HCT116 (cell line): ENCODE measurements around the gene HDGFL1. TPM values are rescaled to one million over a fixed set of nuclear protein-coding genes. Genes with fewer than 3 reads are reported as not detected.

Experiments
- ATAC-seq: fragments of 200-7000 bp; cut with Tn5 transposase; 2 replicates; pipeline ENCODE4 v1.9.1; 2020; ENCODE audit warnings: mild to moderate bottlenecking, moderate library complexity
- BruUV-seq: library from RNA; stranded (reverse); fragments of 400-500 nt; replicated peaks from 2 replicates; lab custom pipeline; 2021; lab: Mats Ljungman, UMichigan
- CTCF ChIA-PET: fragments of 300-600 bp; sonication (Branson Sonifier 250); formaldehyde crosslinking; loops from one replicate; lab custom pipeline; 2021; ENCODE audit warnings: antibody characterized with exemption; lab: Charles Lee
- POLR2A ChIA-PET: fragments of 300-600, 350-600 bp; sonication (Branson Sonifier 250); formaldehyde crosslinking; loops from one replicate; lab custom pipeline; 2021; ENCODE audit warnings: antibody characterized with exemption; lab: Charles Lee
- RAD21 ChIA-PET, 2 experiments: fragments of 300-600 bp; sonication (Branson Sonifier 250); formaldehyde crosslinking; loops; one replicate each; lab custom pipeline; 2023; ENCODE audit warnings: low total read pairs in 2 of 2; ENCODE audit not compliant: uncharacterized antibody in 2 of 2, unreplicated experiment in 2 of 2, low non-redundant PET in 1 of 2; lab: Charles Lee
- DNase-seq: peaks from one replicate; pipeline ENCODE4 v3.0.0-alpha.2; 2010; ENCODE audit warnings: low read depth, low spot score
- H2AFZ ChIP-seq: fragments of 200-600 bp; shearing (Covaris generic), sonication (generic); 2 replicates; pipeline ENCODE4 v1.6.1; 2017; ENCODE audit warnings: low read depth, mixed run types, mixed read lengths, antibody characterized with exemption, low read length; ENCODE audit not compliant: poor library complexity, severe bottlenecking
- H3K27ac ChIP-seq: 2 replicates; pipeline ENCODE4 v1.5.1; 2012; ENCODE audit warnings: low read depth, low read length
- H3K27me3 ChIP-seq: fragments of 200-600 bp; sonication (generic); 2 replicates; pipeline ENCODE4 v1.6.1; 2016; ENCODE audit warnings: mixed run types, low read length, mixed read lengths; ENCODE audit not compliant: insufficient read depth
- H3K36me3 ChIP-seq, 2 experiments: fragments of 200-500 bp in 1 of 2; fragments of 200-600 bp in 1 of 2; sonication (Bioruptor generic) in 1 of 2; sonication (generic) in 1 of 2; 2 replicates each; pipeline versions ENCODE4 v1.5.1 to v1.6.1; 2014 to 2016; ENCODE audit warnings: low read length in 2 of 2, inconsistent platforms in 1 of 2, mixed read lengths in 1 of 2, mixed run types in 1 of 2; ENCODE audit not compliant: insufficient read depth in 2 of 2, control insufficient read depth in 1 of 2
- H3K4me1 ChIP-seq, 2 experiments: fragments of 200-600 bp in 1 of 2; sonication (generic) in 1 of 2; 2 replicates each; pipeline versions ENCODE4 v1.5.1 to v1.6.1; 2012 to 2017; ENCODE audit warnings: low read length in 2 of 2, inconsistent platforms in 1 of 2, mild to moderate bottlenecking in 1 of 2, mixed read lengths in 1 of 2, mixed run types in 1 of 2, moderate library complexity in 1 of 2; ENCODE audit not compliant: insufficient read depth in 2 of 2, control insufficient read depth in 1 of 2
- H3K4me2 ChIP-seq: fragments of 200-600 bp; sonication (generic); 2 replicates; pipeline ENCODE4 v1.6.1; 2017; ENCODE audit warnings: mixed run types, low read length, mixed read lengths
- H3K4me3 ChIP-seq, 2 experiments: fragments of 200-600 bp in 1 of 2; sonication (generic) in 1 of 2; replicated peaks in 1 of 2; 2 replicates each; pipeline ENCODE4 v1.5.1; 2011 to 2016; ENCODE audit warnings: low read length in 2 of 2, control low read depth in 1 of 2, low read depth in 1 of 2, mild to moderate bottlenecking in 1 of 2, mixed read lengths in 1 of 2, mixed run types in 1 of 2
- H3K79me2 ChIP-seq: fragments of 200-600 bp; sonication (generic); 2 replicates; pipeline ENCODE4 v1.6.1; 2017; ENCODE audit warnings: mild to moderate bottlenecking, mixed run types, low read length, moderate library complexity, mixed read lengths; ENCODE audit not compliant: insufficient read depth
- H3K9ac ChIP-seq: fragments of 200-600 bp; sonication (generic); 2 replicates; pipeline ENCODE4 v1.6.1; 2016; ENCODE audit warnings: low read length, mixed read lengths
- H3K9me2 ChIP-seq: fragments of 200-600 bp; sonication (generic), shearing (Covaris generic); 2 replicates; pipeline ENCODE4 v1.6.1; 2017; ENCODE audit warnings: mixed run types, mild to moderate bottlenecking, moderate library complexity; ENCODE audit not compliant: insufficient read depth
- H3K9me3 ChIP-seq, 2 experiments: fragments of 200-500 bp in 1 of 2; fragments of 200-600 bp in 1 of 2; sonication (Bioruptor generic) in 1 of 2; sonication (generic) in 1 of 2; 2 replicates each; pipeline ENCODE4 v1.6.1; 2014 to 2017; ENCODE audit warnings: low read length in 2 of 2, mixed read lengths in 2 of 2, inconsistent platforms in 1 of 2, low read depth in 1 of 2, mild to moderate bottlenecking in 1 of 2, mixed run types in 1 of 2, moderate library complexity in 1 of 2; ENCODE audit not compliant: control insufficient read depth in 1 of 2, insufficient read depth in 1 of 2
- H4K20me1 ChIP-seq: fragments of 200-600 bp; sonication (generic), shearing (Covaris generic); 2 replicates; pipeline ENCODE4 v1.6.1; 2017; ENCODE audit warnings: mixed run types, mild to moderate bottlenecking, moderate library complexity; ENCODE audit not compliant: insufficient read depth
- ATF3 ChIP-seq: IDR thresholded peaks from 2 replicates; pipeline ENCODE4 v1.6.1; 2012
- CEBPB ChIP-seq: IDR thresholded peaks from 2 replicates; pipeline ENCODE4 v1.6.1; 2012; ENCODE audit warnings: low read depth
- EGR1 ChIP-seq: IDR thresholded peaks from 2 replicates; pipeline ENCODE4 v1.6.1; 2012; ENCODE audit warnings: low read depth
- JUND ChIP-seq: IDR thresholded peaks from 2 replicates; pipeline ENCODE4 v1.6.1; 2012
- MAX ChIP-seq: IDR thresholded peaks from 2 replicates; pipeline ENCODE4 v1.6.1; 2012
- POLR2A ChIP-seq: IDR thresholded peaks from 2 replicates; pipeline ENCODE4 v1.7.0; 2011; ENCODE audit warnings: borderline replicate concordance; ENCODE audit not compliant: insufficient read depth, insufficient read length; ENCODE audit errors: extremely low read depth
- POLR2AphosphoS5 ChIP-seq: IDR thresholded peaks from 2 replicates; pipeline ENCODE4 v1.6.1; 2011; ENCODE audit warnings: mild to moderate bottlenecking, low read depth, low read length, moderate library complexity
- RAD21 ChIP-seq: IDR thresholded peaks from 2 replicates; pipeline ENCODE4 v1.6.1; 2012; ENCODE audit warnings: low read depth, mild to moderate bottlenecking
- REST ChIP-seq: IDR thresholded peaks from 2 replicates; pipeline ENCODE4 v1.6.1; 2012; ENCODE audit warnings: low read depth
- SIN3A ChIP-seq: IDR thresholded peaks from 2 replicates; pipeline ENCODE4 v1.6.1; 2012; ENCODE audit warnings: low read depth
- SP1 ChIP-seq: IDR thresholded peaks from 2 replicates; pipeline ENCODE4 v1.6.1; 2012; ENCODE audit warnings: low read depth
- SRF ChIP-seq: IDR thresholded peaks from 2 replicates; pipeline ENCODE4 v1.6.1; 2012; ENCODE audit warnings: low read depth
- TCF7L2 ChIP-seq: IDR thresholded peaks from 2 replicates; pipeline ENCODE4 v1.7.0; 2011; ENCODE audit warnings: borderline replicate concordance, inconsistent platforms; ENCODE audit not compliant: insufficient read depth, insufficient read length; ENCODE audit errors: extremely low read depth
- ZBTB33 ChIP-seq: IDR thresholded peaks from 2 replicates; pipeline ENCODE4 v1.6.1; 2011; ENCODE audit warnings: mild to moderate bottlenecking, low read length, moderate library complexity; ENCODE audit not compliant: insufficient replicate concordance; ENCODE audit errors: extremely low read depth
- ZNF274 ChIP-seq: fragments of 200-500 bp; sonication (Bioruptor generic); IDR thresholded peaks from 2 replicates; pipeline ENCODE4 v1.6.1; 2014; ENCODE audit warnings: mild to moderate bottlenecking, low read depth, low read length, inconsistent platforms
- intact Hi-C: fragments of 100-400 bp; cut with micrococcal nuclease; formaldehyde crosslinking; loops from 2 replicates; pipeline ENCODE4 v1.10.0; 2022
- total RNA-seq: library from RNA; stranded (reverse); gene quantifications from one replicate; pipeline ENCODE4 v1.2.1, GENCODE V29; 2021; ENCODE audit not compliant: unreplicated experiment

HDGFL1 gene
- total RNA-seq, 1 experiment from 2014 or later: not detected

GRCh38 chr6:22544476-22544875 lies 24.9 kb upstream of the HDGFL1 start:
- no peak overlapping the region for H2AFZ ChIP-seq
- H3K27ac ChIP-seq: no peak overlapping the region
- no peaks in the 10 kb centered on the region for H3K4me1 ChIP-seq
- no peaks in the 10 kb centered on the region for H3K9me2 ChIP-seq
- intact Hi-C loops: no loop called here
- no peak overlapping the region for H3K4me2 ChIP-seq
- no peak overlapping the region for H3K9ac ChIP-seq
- no peak for DNase-seq
- no TSS peak for BruUV-seq
- RAD21 ChIA-PET: no interaction called here
- H3K36me3 ChIP-seq: no peaks in the 10 kb centered on the region
- POLR2A ChIA-PET: no interaction called here
- H3K27me3 ChIP-seq: no peaks in the 10 kb centered on the region
- H3K9me3 ChIP-seq: no peaks in the 10 kb centered on the region
- no peaks in the 10 kb centered on the region for H4K20me1 ChIP-seq
- ATAC-seq: no peak
- no peak for TF ChIP-seq RAD21
- no peak for TF ChIP-seq POLR2A
- no peak for TF ChIP-seq CEBPB
- TF ChIP-seq SIN3A: no peak
- no peak overlapping the region for H3K4me3 ChIP-seq
- H3K79me2 ChIP-seq: no peaks in the 10 kb centered on the region
- CTCF ChIA-PET: no interaction called here

- Histone ChIP-seq H3K9me2 (no peaks in the 10 kb centered on the region), H3K27me3 (no peaks in the 10 kb centered on the region), H3K79me2 (no peaks in the 10 kb centered on the region), H3K4me2 (no peak overlapping the region), H3K27ac (no peak overlapping the region), H3K9ac (no peak overlapping the region), H2AFZ (no peak overlapping the region), H3K36me3 (no peaks in the 10 kb centered on the region), H3K4me1 (no peaks in the 10 kb centered on the region), H3K9me3 (no peaks in the 10 kb centered on the region), H3K4me3 (no peak overlapping the region), H4K20me1 (no peaks in the 10 kb centered on the region)
- ATAC-seq: no peak
- ChIA-PET RAD21 (no interaction called here), CTCF (no interaction called here), POLR2A (no interaction called here)
- no peak for DNase-seq
- BruUV-seq: no TSS peak
- intact Hi-C loops: no loop called here
- TF ChIP-seq CEBPB (no peak), SRF (no peak), SP1 (no peak), ATF3 (no peak), ZBTB33 (no peak), REST (no peak), ZNF274 (no peak), EGR1 (no peak), POLR2AphosphoS5 (no peak), MAX (no peak), TCF7L2 (no peak), SIN3A (no peak), JUND (no peak), RAD21 (no peak)
Measured at GRCh38 chr6:22545051-22545450, 24.3 kb upstream of the HDGFL1 start.
